B cell (primary cell): Measurements from ENCODE around the gene FGF11.
"Not testable (repeated sequence)": the region's sequence is repeated elsewhere in the genome, so short reads cannot be mapped to it uniquely, and the experiment has no call there.

Source experiments
- CTCF ChIP-seq: fragments of 200-600 bp; IDR thresholded peaks from one replicate; pipeline ENCODE4 v1.8.0; 2022; ENCODE audit warnings: antibody characterized with exemption, mild to moderate bottlenecking
- EZH2 ChIP-seq: IDR thresholded peaks from 2 replicates; pipeline ENCODE4 v1.6.1; 2012; ENCODE audit warnings: borderline replicate concordance, low read depth, mild to moderate bottlenecking, moderate library complexity, low read length; ENCODE audit not compliant: insufficient read depth, poor library complexity, severe bottlenecking

GRCh38 chr17:7469843-7470242, 30.5 kb downstream of the FGF11 start:
- TF ChIP-seq EZH2, CTCF: not testable (repeated sequence)
